K562 (cell line): ENCODE measurements around the gene HCFC1R1. TPM values are rescaled to one million over a fixed set of nuclear protein-coding genes. Genes with fewer than 3 reads are reported as not detected.

Source experiments
- ATAC-seq: fragments of 200-7000 bp; cut with Tn5 transposase; 3 replicates; pipeline ENCODE4 v1.9.1; 2020; ENCODE audit warnings: moderate library complexity
- BruUV-seq: library from RNA; stranded (reverse); fragments of 400-500 nt; replicated peaks from 2 replicates; lab custom pipeline; 2021; lab: Mats Ljungman, UMichigan
- CTCF ChIA-PET: fragments of 300-600 bp; formaldehyde crosslinking; extraction: SDS; loops from one replicate; lab custom pipeline; 2021; ENCODE audit warnings: low intra/inter-chr PET ratio; lab: Yijun Ruan, JAX
- POLR2A ChIA-PET: fragments of 300-600, 350-650 bp; sonication (Branson Sonifier 250); formaldehyde crosslinking; extraction: SDS; loops from one replicate; lab custom pipeline; 2021; ENCODE audit warnings: antibody characterized with exemption, inconsistent platforms; lab: Yijun Ruan, JAX
- DNase-seq, 4 experiments: peaks; one replicate each; pipeline versions ENCODE4 v3.0.0 to v3.0.0-alpha.2; 2011 to 2018; ENCODE audit warnings: low spot score in 3 of 4, mixed read lengths in 3 of 4; ENCODE audit errors: extremely low read depth in 1 of 4
- FAIRE-seq: peaks from 2 replicates; lab custom pipeline; 2011; peaks lifted over from hg19 to GRCh38; lab: Jason Lieb, UNC
- H2AFZ ChIP-seq: 2 replicates; pipeline ENCODE4 v1.6.0; 2011; ENCODE audit warnings: low read depth, low read length, control low read depth, inconsistent platforms
- H3K27ac ChIP-seq: fragments of 200-600 bp; 3 replicates; pipeline ENCODE4 v1.8.0; 2011; ENCODE audit warnings: low read depth, mild to moderate bottlenecking, control low read depth, inconsistent platforms, low read length, moderate library complexity, mixed read lengths; ENCODE audit errors: extremely low read depth
- H3K27me3 ChIP-seq, 2 experiments: fragments of 300-600 bp in 1 of 2; 2 replicates in 1 of 2; 3 replicates in 1 of 2; pipeline versions ENCODE4 v1.6.0 to v1.8.0; 2011; ENCODE audit warnings: inconsistent platforms in 2 of 2, low read length in 2 of 2, mild to moderate bottlenecking in 1 of 2, mixed read lengths in 1 of 2, moderate library complexity in 1 of 2; ENCODE audit not compliant: control insufficient read depth in 2 of 2, insufficient read depth in 2 of 2
- H3K36me3 ChIP-seq: fragments of 300-600 bp; 3 replicates; pipeline ENCODE4 v1.8.0; 2011; ENCODE audit warnings: mild to moderate bottlenecking, low read length, inconsistent platforms; ENCODE audit not compliant: control insufficient read depth, insufficient read depth
- H3K4me1 ChIP-seq, 2 experiments: fragments of 200-600 bp in 1 of 2; replicated peaks in 1 of 2; 2 replicates in 1 of 2; 3 replicates in 1 of 2; pipeline versions ENCODE4 v1.5.1 to v1.8.0; 2011; ENCODE audit warnings: inconsistent platforms in 2 of 2, low read length in 2 of 2, mild to moderate bottlenecking in 1 of 2, mixed read lengths in 1 of 2, moderate library complexity in 1 of 2; ENCODE audit not compliant: control insufficient read depth in 2 of 2, insufficient read depth in 2 of 2
- H3K4me2 ChIP-seq: 2 replicates; pipeline ENCODE4 v1.6.1; 2011; ENCODE audit warnings: low read length, control low read depth, inconsistent platforms, mixed read lengths; ENCODE audit not compliant: insufficient read depth
- H3K4me3 ChIP-seq: fragments of 200-600 bp; sonication (generic), shearing (Covaris generic); 2 replicates; pipeline ENCODE4 v1.5.1; 2016; ENCODE audit warnings: control low read depth, inconsistent platforms
- H3K79me2 ChIP-seq: fragments of 200-600 bp; 3 replicates; pipeline ENCODE4 v1.8.0; 2011; ENCODE audit warnings: low read length, inconsistent platforms; ENCODE audit not compliant: control insufficient read depth, insufficient read depth
- H3K9ac ChIP-seq, 2 experiments: 2 replicates each; pipeline versions ENCODE4 v1.6.0 to v1.6.1; 2011; ENCODE audit warnings: low read depth in 2 of 2, low read length in 2 of 2, control low read depth in 1 of 2, inconsistent platforms in 1 of 2, mild to moderate bottlenecking in 1 of 2, mixed read lengths in 1 of 2; ENCODE audit not compliant: insufficient read depth in 1 of 2
- H3K9me1 ChIP-seq: one replicate; pipeline ENCODE4 v1.6.0; 2011; ENCODE audit warnings: inconsistent platforms, mild to moderate bottlenecking, low read length, moderate library complexity; ENCODE audit not compliant: control insufficient read depth, insufficient read depth
- H3K9me3 ChIP-seq: replicated peaks from 2 replicates; pipeline ENCODE4 v1.5.1; 2011; ENCODE audit warnings: low read depth, low read length, inconsistent platforms; ENCODE audit not compliant: control insufficient read depth, insufficient read depth
- H4K20me1 ChIP-seq: replicated peaks from 2 replicates; pipeline ENCODE4 v1.6.1; 2011; ENCODE audit warnings: low read length, inconsistent platforms, mixed read lengths; ENCODE audit not compliant: control insufficient read depth, insufficient read depth
- CXXC5 ChIP-seq: fragments of 250-450 bp; sonication (Bioruptor Pico); IDR thresholded peaks from 2 replicates; pipeline ENCODE4 v1.8.0; 2022; ENCODE audit warnings: inconsistent platforms, mild to moderate bottlenecking, moderate library complexity
- HNRNPLL ChIP-seq: fragments of 200-400 bp; formaldehyde crosslinking; IDR thresholded peaks from 2 replicates; pipeline ENCODE4 v1.6.1; 2017; ENCODE audit warnings: low read length, low read depth, mild to moderate bottlenecking; ENCODE audit not compliant: poor library complexity, severe bottlenecking
- KDM5B ChIP-seq: fragments of 200-600 bp; sonication (generic); IDR thresholded peaks from 2 replicates; pipeline ENCODE4 v1.6.1; 2012; ENCODE audit warnings: low read depth, mild to moderate bottlenecking, moderate library complexity, low read length, control low read depth, inconsistent platforms; ENCODE audit not compliant: insufficient replicate concordance
- NCOA6 ChIP-seq: fragments of 450-650 bp; IDR thresholded peaks from 2 replicates; pipeline ENCODE4 v1.6.1; 2017; ENCODE audit warnings: mild to moderate bottlenecking
- POLR2G ChIP-seq: fragments of 200-400 bp; formaldehyde crosslinking; IDR thresholded peaks from 2 replicates; pipeline ENCODE4 v1.6.1; 2017; ENCODE audit warnings: low read depth, mild to moderate bottlenecking, antibody characterized with exemption, low read length, moderate library complexity
- SP1 ChIP-seq: sonication (generic); formaldehyde crosslinking; IDR thresholded peaks from 2 replicates; pipeline ENCODE4 v1.8.1; 2022; ENCODE audit warnings: mild to moderate bottlenecking, missing genetic modification reagents
- ZBTB9 ChIP-seq: fragments of 450-650 bp; formaldehyde crosslinking; IDR thresholded peaks from 2 replicates; pipeline ENCODE4 v1.4.0; 2020; ENCODE audit warnings: mild to moderate bottlenecking, moderate library complexity
- ZNF696 ChIP-seq: fragments of 250-450 bp; sonication (Bioruptor Pico); conservative IDR thresholded peaks from 2 replicates; pipeline ENCODE4 v1.4.0; 2020; ENCODE audit warnings: mild to moderate bottlenecking, moderate library complexity
- WGBS: fragments of 100-300 bp; shearing (Covaris generic); methylation state at CpG from one replicate; pipeline ENCODE4 v1.1.6; 2016; ENCODE audit warnings: low coverage, mixed read lengths; ENCODE audit not compliant: insufficient coverage; ENCODE audit errors: missing lambda C conversion rate; 5-methylcytosine and 5-hydroxymethylcytosine counted together
- in situ Hi-C: fragments of 300-500 bp; cut with MboI; formaldehyde crosslinking; loops from 4 replicates; pipeline ENCODE4 v1.15.0; 2018; ENCODE audit warnings: inconsistent platforms, mixed read lengths
- intact Hi-C: fragments of 100-400 bp; cut with micrococcal nuclease; formaldehyde crosslinking; loops from 2 replicates; pipeline ENCODE4 v1.14.2; 2022
- polyA plus RNA-seq, 8 experiments: library from polyadenylated mRNA; depleted of rRNA in 4 of 8; stranded (reverse) in 5 of 8; unstranded in 3 of 8; fragments of >200 nt; fragmentation: Nextera tagmentation in 2 of 8; fragmentation: Illumina TruSeq in 1 of 8; extraction: Ambion mirVana in 2 of 8; extraction: Trizol in 1 of 8; gene quantifications; 2 replicates each; pipeline versions ENCODE4 v1.2.1 to v1.2.3, GENCODE V29; 2011 to 2014; ENCODE audit warnings: inconsistent platforms in 1 of 8, missing spikeins in 1 of 8
- total RNA-seq, 7 experiments: library from RNA; depleted of rRNA in 6 of 7; stranded (reverse); fragments of >200 nt in 6 of 7; fragmentation: Illumina TruSeq in 2 of 7; extraction: Trizol in 2 of 7; gene quantifications; 2 replicates each; pipeline versions ENCODE4 v1.2.1 to v1.2.3, GENCODE V29; 2011 to 2021; ENCODE audit warnings: low replicate concordance in 1 of 7
- TF ChIP-seq, protein P1 (sequence below), 2 experiments: IDR thresholded peaks; 2 replicates each; pipeline ENCODE4 v1.6.1; 2011; ENCODE audit warnings: borderline replicate concordance in 1 of 2, control low read depth in 1 of 2, low read depth in 1 of 2, low read length in 1 of 2, mild to moderate bottlenecking in 1 of 2, mixed read lengths in 1 of 2, moderate library complexity in 1 of 2; ENCODE audit not compliant: insufficient read depth in 1 of 2, insufficient read length in 1 of 2, poor library complexity in 1 of 2, severe bottlenecking in 1 of 2; ENCODE audit errors: extremely low read depth in 1 of 2
- TF ChIP-seq, protein P2 (sequence below): IDR thresholded peaks from 2 replicates; pipeline ENCODE4 v1.6.1; 2011; ENCODE audit not compliant: insufficient read length; ENCODE audit errors: extremely low read depth
- TF ChIP-seq, protein P3 (sequence below): fragments of 250-450 bp; sonication (Bioruptor Pico); IDR thresholded peaks from 2 replicates; pipeline ENCODE4 v1.9.0; 2021; ENCODE audit warnings: mild to moderate bottlenecking, inconsistent platforms

HCFC1R1 gene
- total and polyA plus RNA-seq, 9 of the 15 experiments (the other 6 are each of a cell fraction or from before 2014, with no cell fraction given) = 2.2 to 29.0 (median 11.2) TPM

DNA sequence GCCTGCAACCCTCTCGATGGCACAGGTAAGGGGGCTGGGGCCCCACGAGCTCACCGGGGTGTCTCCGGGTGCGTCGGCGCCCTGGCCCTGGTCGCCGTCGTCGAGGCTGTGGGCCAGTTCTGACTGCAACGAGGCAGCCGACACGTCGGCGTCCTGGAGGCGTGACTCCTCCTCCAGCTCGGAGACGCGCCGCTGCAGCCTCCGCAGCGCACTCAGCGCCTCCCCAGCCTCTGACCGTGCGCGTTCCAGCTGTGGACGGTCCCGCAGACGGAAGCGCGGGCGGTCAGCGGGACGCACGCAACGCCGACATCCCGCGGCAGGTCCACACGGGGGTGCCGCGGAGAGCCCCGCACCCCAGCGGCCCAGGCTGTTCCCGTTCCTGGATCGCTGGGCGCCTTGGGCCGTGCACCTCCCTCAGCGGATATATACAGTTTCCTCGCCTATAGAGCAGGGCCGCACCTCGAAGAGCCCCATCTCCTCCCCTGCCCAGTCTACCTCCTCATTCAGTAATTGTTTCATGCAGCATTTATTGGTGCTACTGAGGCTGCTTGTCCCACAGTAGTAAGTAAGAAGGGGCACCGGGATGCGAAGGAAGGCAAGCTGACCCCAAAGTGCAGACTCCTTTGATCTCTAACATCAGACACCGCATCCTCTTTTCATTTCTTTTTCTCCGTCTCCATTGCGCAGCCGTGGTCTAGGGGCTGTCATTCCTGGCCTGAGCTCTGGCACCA is 5.9 kb upstream of the HCFC1R1 start:
- peak; percentile 29 for FAIRE-seq
- Histone ChIP-seq H2AFZ (peak overlapping the region; percentile 71), H3K9ac (peak overlapping the region; percentile 40 to 89; a peak in 3 of 4 replicates), H3K4me3 (peak overlapping the region; percentile 23; the same call in 1 of the 2 replicates), H3K27me3 (peaks cover 20 to 51% of the 10 kb centered on the region in 2 experiments; a peak in 4 of 5 replicates), H3K4me1 (peaks cover 15 to 62% of the 10 kb centered on the region in 2 experiments), H3K9me1 (no peaks in the 10 kb centered on the region), H4K20me1 (peaks cover 3% of the 10 kb centered on the region; the same call in 1 of the 2 replicates), H3K27ac (no peak overlapping the region), H3K36me3 (peaks cover 24% of the 10 kb centered on the region; the same call in 2 of the 3 replicates), H3K79me2 (peaks cover 5% of the 10 kb centered on the region; the same call in 1 of the 3 replicates), H3K9me3 (no peaks in the 10 kb centered on the region), H3K4me2 (peak overlapping the region; percentile 67)
- BruUV-seq = no TSS peak
- intact Hi-C loops (loop anchor here (10.0 kb wide), 1 partner anchor 65 kb away; the partner anchor contains the start of genes KREMEN2 and PAQR4), in situ Hi-C loops (no loop called here)
- ATAC-seq = peak; percentile 69
- CTCF ChIA-PET = no interaction called here
- DNase-seq = peak; percentile 59 to 80 (median 62)
- POLR2A ChIA-PET = interaction anchor here (0.6 to 2.2 kb wide), 6 partner anchors 7 to 120 kb away, joined by 3 to 13 read pairs (median 3); partner anchors contain the start of genes HCFC1R1, THOC6 and TNFRSF12A
- 6% methylated on average over 54 of the region's 59 CpGs for WGBS
- TF ChIP-seq HNRNPLL (peak; percentile 44), CXXC5 (peak; percentile 66), ZBTB9 (CRISPR knock-in tag) (peak; percentile 48; the same call in 1 of the 2 replicates), POLR2G (peak; percentile 69), ZNF696 (CRISPR knock-in tag) (no peak), KDM5B (peak; percentile 53), SP1 (CRISPR knock-in tag) (0 out of 2 replicates have a peak, but pooled peaks have one; percentile 45), NCOA6 (peak; percentile 91)
- TF ChIP-seq, protein P1, sequence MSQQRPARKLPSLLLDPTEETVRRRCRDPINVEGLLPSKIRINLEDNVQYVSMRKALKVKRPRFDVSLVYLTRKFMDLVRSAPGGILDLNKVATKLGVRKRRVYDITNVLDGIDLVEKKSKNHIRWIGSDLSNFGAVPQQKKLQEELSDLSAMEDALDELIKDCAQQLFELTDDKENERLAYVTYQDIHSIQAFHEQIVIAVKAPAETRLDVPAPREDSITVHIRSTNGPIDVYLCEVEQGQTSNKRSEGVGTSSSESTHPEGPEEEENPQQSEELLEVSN (IDR thresholded peaks at IDR 0.05; ENCODE audit: borderline replicate concordance in 1 of 2, extremely low read depth in 1 of 2, insufficient read depth in 1 of 2, insufficient read length in 1 of 2, low read depth in 1 of 2, low read length in 1 of 2, poor library complexity in 1 of 2, severe bottlenecking in 1 of 2) = peak; percentile 77 to 83
- TF ChIP-seq, protein P2, sequence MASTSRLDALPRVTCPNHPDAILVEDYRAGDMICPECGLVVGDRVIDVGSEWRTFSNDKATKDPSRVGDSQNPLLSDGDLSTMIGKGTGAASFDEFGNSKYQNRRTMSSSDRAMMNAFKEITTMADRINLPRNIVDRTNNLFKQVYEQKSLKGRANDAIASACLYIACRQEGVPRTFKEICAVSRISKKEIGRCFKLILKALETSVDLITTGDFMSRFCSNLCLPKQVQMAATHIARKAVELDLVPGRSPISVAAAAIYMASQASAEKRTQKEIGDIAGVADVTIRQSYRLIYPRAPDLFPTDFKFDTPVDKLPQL = no peak
- TF ChIP-seq, protein P3, sequence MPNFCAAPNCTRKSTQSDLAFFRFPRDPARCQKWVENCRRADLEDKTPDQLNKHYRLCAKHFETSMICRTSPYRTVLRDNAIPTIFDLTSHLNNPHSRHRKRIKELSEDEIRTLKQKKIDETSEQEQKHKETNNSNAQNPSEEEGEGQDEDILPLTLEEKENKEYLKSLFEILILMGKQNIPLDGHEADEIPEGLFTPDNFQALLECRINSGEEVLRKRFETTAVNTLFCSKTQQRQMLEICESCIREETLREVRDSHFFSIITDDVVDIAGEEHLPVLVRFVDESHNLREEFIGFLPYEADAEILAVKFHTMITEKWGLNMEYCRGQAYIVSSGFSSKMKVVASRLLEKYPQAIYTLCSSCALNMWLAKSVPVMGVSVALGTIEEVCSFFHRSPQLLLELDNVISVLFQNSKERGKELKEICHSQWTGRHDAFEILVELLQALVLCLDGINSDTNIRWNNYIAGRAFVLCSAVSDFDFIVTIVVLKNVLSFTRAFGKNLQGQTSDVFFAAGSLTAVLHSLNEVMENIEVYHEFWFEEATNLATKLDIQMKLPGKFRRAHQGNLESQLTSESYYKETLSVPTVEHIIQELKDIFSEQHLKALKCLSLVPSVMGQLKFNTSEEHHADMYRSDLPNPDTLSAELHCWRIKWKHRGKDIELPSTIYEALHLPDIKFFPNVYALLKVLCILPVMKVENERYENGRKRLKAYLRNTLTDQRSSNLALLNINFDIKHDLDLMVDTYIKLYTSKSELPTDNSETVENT (CRISPR knock-in tag) = 0 out of 2 replicates have a peak, but pooled peaks have one; percentile 44
